KBM-7 (cell line): ENCODE data around the gene RACGAP1.
A peak's percentile ranks its signal among the peaks of the same experiment; 100 is the strongest.

ENCODE experiments used
- DNase-seq: peaks from one replicate; pipeline ENCODE4 v3.0.0-alpha.2; 2015
- in situ Hi-C: fragments of 300-500 bp; cut with MboI; formaldehyde crosslinking; loops from 2 replicates; pipeline ENCODE4 v1.14.3; 2020; ENCODE audit warnings: low sequenced_read_pairs, low pct_unique_long_range_greater_than_20kb, mixed read lengths

RACGAP1 gene

DNA sequence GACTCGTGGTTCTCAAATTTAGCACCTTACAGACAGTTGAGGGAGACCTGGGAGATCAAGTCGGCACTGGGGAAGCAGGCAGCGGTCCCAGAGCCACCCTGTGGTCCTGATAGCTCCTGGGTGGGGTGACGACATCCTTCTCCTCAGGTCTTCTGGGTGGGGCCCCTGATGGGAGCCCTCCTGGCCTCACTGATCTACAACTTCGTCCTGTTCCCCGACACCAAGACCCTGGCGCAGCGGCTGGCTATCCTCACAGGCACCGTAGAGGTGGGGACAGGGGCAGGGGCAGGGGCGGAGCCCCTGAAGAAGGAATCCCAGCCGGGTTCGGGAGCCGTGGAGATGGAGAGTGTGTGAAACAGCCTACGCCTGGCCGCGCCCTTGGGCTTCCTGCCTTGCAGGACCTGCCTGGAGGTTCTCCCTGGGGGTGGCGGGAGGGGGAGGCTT lies 50.0 kb downstream of the RACGAP1 start:
- in situ Hi-C loops: loop anchor here (10.0 kb wide), 1 partner anchor 89 kb away; no protein-coding TSS in a partner anchor
- no peak for DNase-seq

DNA sequence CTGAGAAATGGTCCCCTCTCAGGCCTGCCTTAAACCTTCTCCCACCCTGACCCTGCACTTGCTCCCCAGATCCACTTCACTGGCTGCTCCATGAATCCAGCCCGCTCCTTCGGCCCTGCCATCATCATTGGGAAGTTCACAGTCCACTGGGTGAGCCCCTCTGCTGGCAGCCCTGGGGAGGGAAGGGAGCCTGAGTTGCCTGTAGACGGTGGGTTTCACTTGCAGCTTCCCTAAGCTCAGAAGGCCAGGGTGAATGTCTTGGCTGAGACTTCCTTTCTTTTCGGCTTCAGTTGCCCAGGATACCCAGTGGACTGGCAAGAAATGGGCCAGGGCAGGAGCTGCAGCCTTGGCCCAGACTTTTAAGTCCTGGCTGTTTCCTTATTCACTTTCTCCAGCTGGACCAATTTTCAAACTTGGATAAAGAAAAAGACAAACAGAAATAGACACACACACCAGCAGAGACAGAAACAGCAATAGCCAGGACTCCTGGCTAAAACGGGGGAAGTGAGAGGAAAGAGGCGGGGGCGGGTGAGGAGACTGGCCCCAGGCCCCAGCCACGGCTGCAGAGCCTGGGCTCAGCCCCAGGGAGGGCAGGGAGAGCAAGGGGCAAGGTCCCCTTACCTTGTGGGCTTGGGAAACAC lies 50.5 kb downstream of the RACGAP1 start:
- no peak for DNase-seq
- in situ Hi-C loops: loop anchor here (10.0 kb wide), 1 partner anchor 90 kb away; no protein-coding TSS in a partner anchor

DNA sequence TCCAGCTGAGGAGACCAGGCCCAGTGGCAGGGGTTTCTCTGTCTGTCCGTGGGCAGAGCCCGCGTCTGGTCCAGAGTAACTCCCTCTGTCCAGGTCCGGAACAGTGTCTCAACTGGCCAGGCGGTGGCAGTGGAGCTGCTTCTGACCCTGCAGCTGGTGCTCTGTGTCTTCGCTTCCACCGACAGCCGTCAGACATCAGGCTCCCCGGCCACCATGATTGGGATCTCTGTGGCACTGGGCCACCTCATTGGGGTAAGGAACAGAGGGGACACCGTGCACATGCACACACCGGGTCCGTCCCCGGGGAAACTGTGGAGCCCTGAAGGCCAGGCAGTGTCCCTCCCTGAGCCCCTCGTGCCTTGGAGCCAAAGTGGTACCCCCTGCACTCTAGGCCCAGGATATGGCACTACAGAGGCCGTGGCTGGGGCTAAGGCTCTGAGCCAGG lies 51.0 kb downstream of the RACGAP1 start:
- DNase-seq: no peak
- in situ Hi-C loops: loop anchor here (10.0 kb wide), 1 partner anchor 91 kb away; no protein-coding TSS in a partner anchor

DNA sequence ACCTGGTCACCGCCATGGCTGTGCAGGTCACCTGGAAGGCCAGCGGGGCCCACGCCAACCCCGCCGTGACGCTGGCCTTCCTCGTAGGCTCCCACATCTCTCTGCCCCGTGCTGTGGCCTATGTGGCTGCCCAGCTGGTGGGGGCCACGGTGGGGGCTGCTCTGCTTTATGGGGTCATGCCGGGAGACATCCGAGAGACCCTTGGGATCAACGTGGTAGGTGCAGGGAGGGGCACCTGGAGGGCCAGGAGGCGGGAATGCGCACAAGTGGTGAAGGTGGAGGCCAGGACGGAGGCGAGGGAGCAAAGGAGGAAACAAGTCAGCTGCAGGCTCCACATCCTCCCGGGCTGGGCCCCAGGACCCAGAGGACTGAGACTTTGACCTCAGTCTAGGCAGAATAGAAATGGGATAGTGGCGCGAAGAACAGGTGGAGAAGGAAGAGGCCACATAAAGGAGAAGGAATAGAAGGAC lies 51.9 kb downstream of the RACGAP1 start:
- no peak for DNase-seq
- in situ Hi-C loops: loop anchor here (10.0 kb wide), 1 partner anchor 91 kb away; no protein-coding TSS in a partner anchor

DNA sequence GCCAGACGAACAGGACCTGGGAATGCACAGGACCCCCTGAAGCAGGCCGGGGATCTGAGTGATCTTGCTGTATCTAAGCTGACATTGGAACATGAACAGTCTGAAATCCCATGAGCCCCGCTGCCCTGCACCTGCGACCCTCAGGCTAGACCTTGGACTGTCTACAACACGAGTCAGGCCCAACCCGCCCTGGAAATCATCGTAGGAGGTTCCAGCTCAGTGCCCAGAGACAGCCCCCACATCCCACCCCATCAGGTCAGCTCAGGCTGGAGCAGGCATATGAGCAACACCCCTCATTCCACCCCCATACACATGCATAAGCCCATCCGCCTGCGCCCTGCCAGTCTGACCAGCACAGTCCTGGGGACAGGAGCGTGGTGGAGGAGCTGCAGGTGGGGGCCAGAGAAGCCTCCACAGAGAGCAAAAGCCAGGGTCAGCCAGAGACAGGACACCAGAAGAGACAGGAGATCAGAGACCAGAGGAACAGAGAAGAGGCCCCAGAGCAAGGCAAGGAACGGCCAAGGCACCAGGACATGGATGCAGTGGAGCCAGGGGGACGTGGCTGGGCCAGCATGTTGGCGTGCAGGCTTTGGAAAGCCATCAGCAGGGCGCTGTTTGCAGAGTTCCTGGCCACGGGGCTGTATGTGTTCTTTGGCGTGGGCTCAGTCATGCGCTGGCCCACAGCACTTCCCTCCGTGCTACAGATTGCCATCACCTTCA lies 52.5 kb downstream of the RACGAP1 start, which contains the start of gene AQP6:
Gene AQP6 (plus strand): TSS at position 307 of the 720 bp plus-strand sequence. CDS start 227 bp downstream, at position 534.
- no peak for DNase-seq
- in situ Hi-C loops: loop anchor here (10.0 kb wide), 1 partner anchor 92 kb away; no protein-coding TSS in a partner anchor

DNA sequence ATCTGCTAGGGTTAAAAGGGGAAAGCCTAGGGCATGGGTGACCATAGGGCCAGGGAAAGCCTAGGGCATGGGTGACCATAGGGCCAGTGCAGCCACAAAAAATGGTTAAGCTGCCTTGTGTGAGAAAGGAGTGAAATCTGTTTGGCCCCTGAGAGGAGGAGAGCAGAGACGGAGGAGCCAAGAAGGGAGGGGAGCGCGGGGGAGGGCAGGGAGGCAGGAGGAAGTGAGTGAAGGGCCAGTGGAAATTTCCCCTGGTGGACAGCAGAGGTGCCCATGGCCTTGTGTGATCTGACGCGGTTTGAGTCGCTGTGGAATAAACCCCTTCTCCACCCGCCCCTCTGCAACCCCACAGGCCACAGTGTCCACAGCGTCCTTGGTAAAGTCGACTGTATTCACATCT lies 53.2 kb downstream of the RACGAP1 start:
- DNase-seq: no peak
- in situ Hi-C loops: loop anchor here (10.0 kb wide), 1 partner anchor 93 kb away; no protein-coding TSS in a partner anchor

DNA sequence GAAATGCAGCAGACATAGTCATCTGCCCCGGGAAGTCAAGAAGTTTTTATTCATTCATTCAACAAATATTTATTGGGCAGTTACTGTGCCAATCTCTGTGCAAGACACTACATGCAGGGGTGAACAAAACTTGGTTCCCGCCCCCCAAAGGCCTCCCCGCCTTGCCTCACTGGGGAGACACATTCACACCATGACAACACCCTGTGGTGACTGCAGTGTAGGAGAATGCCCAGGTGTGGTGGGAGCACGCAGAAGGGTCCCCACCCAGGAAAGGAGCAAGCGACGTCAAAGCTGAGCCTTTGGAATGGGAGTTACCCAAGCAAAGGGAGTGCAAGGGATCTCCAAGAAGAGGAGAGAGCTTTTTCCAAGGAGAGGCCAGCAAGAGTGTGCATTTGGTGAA lies 54.2 kb downstream of the RACGAP1 start:
- in situ Hi-C loops: loop anchor here (10.0 kb wide), 1 partner anchor 94 kb away; no protein-coding TSS in a partner anchor
- DNase-seq: no peak

DNA sequence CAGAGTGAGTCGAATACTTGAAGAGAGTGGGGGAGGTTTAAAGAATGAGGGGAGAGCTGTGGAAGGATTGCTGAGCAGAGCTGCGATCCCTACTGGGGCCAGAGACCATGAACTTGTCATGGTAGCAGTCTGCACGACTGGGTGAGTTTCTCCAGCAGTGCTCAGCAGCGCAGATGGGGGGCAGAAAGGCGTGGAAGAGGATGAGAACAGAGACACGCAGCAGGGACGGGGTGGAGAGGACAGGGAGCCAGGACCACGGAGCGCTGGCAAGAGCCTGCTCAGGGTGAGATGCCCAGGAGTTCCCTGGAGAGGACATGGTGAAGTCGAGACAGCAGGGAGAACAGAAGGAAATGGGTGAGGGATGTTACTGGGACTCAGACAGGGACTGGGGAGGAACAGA lies 54.6 kb downstream of the RACGAP1 start:
- DNase-seq: no peak
- in situ Hi-C loops: loop anchor here (10.0 kb wide), 1 partner anchor 94 kb away; no protein-coding TSS in a partner anchor

DNA sequence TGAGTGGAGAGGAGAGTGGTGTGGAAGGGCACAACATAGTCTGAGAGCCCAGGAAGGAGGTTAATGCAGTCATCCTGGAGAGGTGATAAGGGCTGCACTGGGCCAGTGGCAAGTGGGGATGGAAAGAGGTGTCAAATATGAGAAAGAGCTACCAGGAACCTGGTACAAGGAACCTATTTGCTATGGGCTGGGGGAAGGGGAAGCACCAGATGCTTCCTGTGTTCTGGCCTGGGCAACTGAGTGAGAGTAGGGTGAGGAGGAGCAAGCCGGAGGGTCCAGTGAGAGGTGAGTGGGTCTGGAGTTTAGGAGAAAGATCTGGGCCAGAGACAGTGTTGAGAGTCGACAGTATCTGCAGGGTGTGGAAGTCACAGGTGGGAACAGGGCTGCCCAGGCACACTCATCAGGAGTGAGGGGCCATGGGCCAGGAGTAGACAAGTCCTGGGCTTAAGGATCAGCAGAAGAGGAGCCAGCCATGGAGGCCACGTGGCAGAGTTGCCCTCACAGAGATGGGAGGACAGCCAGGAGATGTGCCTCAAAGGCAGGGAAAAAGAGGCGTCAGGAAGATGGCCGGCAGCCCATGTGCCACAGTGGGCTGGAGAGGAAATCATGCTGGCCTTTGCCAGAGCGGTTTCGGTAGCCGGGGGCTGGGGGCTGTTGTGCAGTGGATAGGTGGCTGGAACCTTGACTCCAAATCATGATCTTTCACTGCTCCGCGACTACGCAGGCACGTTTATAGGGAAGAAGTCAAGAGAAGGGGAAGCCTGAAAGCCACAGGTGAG lies 55.5 kb downstream of the RACGAP1 start:
- in situ Hi-C loops: loop anchor here (10.0 kb wide), 1 partner anchor 95 kb away; no protein-coding TSS in a partner anchor

DNA sequence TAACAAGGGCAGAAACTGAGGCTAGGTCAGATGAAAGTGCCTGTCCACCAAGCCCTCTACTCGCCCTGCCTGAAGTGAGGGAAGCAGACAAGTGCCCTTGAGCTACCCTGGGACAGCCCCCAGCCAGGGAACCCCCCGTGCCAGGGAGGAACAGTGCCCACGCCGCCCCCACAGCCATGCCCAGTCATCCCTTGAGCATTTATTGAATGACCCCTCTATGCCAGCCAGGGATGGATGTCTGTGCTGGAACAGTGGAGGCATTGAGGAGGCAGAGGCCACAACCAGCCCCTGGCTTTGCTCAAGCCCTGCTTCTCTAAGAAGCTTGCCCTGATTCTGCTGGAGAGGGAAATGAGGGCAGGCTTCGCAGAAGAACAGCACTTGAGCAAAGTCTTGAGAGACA lies 56.3 kb downstream of the RACGAP1 start:
- in situ Hi-C loops: no loop called here
- DNase-seq: no peak

More for the DNA sequence above, 55.5 kb downstream of the RACGAP1 start:
- peak; percentile 46 for DNase-seq

DNA sequence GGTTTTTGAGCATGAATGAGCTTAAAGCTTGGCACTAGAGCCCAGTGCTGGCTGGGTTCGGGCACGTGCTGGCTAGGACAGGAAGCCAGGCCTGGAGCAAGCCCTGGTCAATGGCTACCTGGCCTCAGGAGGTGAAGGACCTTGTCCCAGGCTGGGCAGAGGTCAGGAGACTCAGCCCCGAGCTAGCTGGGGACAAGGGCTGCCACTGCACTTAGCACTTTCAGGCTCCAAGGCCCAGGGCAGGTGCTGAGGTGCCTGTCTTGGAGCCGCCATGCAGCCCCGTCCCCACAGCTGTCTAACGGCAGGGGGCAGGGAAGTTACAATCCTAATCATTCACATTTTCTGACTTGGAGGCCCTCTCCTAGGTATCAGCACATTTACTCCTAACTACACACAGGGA lies 56.8 kb downstream of the RACGAP1 start:
- in situ Hi-C loops: no loop called here
- DNase-seq: no peak

DNA sequence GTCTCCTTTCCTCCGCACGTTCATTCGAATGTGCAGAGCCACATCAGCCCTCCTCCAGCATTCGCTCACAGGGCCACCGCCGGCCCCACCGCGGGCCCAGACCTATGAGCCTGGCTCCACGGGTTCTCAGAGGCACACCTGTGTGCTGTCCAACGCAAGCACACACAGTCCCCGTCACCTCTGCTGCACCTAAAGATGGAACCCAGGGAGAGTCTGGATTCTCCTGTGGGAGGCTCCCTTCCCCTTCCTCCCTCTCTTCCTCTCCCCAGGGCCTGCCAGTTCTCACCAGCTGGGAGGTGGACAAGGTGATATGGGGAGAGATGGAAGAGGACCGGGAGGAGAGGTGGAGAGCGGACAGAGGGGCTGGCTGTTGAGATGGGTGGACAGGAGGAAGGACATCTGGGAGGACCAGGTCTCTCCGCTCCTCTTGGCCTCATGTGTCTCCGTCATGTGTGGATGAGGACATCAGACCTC lies 57.5 kb downstream of the RACGAP1 start:
- DNase-seq: no peak
- in situ Hi-C loops: no loop called here

DNA sequence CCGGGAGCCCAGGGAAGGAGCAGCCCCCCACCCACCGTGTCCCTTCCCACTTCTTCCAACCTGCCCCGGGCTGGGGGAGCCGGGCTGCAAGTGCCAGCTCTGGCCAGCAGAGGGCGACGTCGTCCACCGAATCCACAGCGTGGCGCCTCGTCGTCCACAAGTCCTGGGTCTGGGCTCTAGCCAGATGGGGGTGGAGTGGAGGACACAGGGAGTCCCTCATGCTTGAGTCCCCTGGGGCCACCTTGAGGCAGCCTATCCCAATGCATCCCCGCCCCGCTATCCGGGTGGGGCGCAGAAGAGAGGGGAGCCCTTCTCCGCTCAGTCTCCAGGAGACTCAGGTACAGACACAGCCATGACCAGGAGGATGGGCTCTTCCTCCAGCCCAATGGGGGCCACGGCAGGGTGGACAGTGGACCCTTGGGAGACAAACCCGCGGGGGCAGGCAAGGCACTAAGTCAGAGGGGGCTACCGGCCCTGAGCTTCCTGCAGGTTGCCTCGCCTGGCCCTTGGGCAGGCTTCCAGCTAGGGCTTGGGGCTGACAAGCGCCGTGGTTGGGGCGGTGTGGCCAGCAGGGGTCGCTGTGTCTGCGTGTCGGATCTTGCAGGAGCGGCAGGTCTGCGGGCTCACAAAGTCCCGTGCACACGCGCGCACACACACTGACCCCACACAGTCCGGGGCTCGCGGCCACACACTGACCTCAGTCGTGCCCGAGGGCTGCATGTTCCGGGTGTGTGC lies 58.1 kb downstream of the RACGAP1 start:
- peak; percentile 91 for DNase-seq
- in situ Hi-C loops: no loop called here

DNA sequence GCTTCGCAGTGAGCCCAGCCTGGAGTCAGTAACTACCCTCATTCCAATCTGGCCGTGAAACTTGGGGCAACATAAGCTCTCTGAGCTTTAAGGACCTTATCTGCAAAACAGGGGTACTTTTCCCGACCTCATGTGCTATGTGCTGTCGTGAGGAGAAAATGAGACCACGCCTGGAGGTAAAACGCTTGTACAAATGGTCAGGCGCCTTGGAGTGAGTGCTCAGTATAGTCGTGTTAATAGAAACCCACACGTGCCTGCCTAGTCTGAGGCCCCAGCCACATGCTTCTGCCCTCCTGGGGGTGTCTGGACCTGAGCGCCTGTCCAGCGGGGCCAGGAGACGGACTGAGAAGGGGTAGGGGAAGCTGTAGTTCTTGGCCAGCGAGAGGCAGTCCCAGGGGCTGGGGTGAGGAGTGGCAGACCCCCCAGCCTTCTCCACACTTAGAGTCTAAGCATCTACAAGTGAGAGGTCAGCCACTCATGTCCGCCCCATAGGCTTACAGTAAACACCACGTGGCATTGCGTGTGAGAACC lies 58.7 kb downstream of the RACGAP1 start:
- in situ Hi-C loops: no loop called here
- no peak for DNase-seq

DNA sequence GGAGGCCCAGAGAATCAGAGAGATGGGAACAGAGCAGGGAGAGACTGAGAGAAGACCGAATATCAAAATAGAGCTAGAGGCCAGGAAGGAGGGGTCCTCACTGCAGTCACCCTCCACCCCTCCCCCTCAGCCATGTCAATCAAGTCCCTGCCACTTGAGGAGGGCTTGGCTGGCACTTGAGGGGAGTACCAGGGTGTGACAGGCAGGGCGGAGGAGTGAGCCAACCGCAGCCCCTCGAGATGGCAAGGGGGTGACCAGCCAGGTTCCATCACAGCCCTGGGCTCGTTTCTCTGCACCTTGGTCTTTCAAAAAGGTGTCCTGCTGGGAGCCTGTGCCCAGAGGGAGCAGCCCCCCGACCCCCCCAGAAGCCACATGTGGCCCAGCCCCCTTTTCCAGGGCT lies 59.5 kb downstream of the RACGAP1 start:
- DNase-seq: no peak
- in situ Hi-C loops: no loop called here

DNA sequence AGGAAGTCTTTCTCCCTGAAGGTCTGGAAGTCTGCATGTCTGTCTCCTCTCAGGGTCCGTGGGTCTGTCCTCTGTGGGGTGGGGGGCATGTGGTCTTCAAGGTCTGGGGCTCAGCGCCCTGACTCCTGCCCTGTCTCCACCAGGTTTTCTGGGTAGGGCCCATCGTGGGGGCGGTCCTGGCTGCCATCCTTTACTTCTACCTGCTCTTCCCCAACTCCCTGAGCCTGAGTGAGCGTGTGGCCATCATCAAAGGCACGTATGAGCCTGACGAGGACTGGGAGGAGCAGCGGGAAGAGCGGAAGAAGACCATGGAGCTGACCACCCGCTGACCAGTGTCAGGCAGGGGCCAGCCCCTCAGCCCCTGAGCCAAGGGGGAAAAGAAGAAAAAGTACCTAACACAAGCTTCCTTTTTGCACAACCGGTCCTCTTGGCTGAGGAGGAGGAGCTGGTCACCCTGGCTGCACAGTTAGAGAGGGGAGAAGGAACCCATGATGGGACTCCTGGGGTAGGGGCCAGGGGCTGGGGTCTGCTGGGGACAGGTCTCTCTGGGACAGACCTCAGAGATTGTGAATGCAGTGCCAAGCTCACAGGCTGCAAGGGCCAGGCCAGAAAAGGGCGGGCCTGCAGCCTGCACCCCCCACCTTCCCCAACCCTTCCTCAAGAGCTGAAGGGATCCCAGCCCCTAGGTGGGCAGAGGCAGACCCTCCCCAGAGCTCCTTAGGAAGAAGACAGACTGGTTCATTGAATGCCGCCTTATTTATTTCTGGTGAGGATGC lies 60.3 kb downstream of the RACGAP1 start:
- in situ Hi-C loops: no loop called here
- DNase-seq: no peak

DNA sequence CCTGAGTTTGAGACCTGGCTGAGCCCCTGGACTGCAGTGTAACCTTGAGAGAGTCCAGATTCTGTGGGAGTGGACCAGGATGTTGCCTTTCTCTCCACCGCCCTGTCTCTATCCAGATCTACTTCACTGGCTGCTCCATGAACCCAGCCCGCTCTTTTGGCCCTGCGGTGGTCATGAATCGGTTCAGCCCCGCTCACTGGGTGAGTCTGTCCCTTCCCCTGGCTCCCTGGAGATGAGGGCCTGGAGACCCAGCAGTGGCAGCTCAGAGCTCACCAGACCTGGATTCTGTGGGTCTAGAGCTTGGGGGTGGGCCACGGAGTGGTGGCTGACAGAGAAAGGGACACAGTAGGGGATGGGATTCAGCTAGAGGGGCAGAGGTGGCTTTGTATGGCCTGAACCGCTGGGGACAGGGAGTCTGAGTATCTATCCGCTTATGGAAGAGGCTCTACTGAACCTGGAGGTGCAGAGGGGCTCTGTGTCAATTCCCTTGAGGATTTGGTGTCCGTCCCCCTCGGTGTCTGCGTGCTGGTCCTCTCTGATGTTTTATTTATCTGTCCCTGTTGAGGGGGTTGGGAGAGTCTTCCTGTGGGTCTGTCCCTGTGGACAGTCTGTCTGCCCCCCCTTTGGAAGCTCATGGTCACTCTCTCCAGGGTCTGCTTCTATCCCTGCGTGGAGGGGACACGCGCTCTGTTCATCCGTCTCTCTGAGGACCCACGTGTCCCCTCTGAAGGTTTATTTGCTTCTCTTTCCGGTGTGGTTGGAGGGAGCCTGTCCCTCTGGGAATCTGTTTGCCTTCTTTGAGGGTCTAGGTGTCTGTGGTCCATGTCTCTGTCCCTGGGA lies 61.1 kb downstream of the RACGAP1 start:
- in situ Hi-C loops: no loop called here
- no peak for DNase-seq
